OCI-LY3 (cell line): ENCODE results near the gene MATCAP1.

Source experiments
- CTCF ChIP-seq: fragments of 200-600, 300-600 bp; sonication (generic); IDR thresholded peaks from 2 replicates; pipeline ENCODE4 v1.5.1; 2014; ENCODE audit warnings: antibody characterized with exemption, low read length, low read depth
- EZH2phosphoT487 ChIP-seq: fragments of 200-600 bp; shearing (Covaris generic); IDR thresholded peaks from 2 replicates; pipeline ENCODE4 v1.6.1; 2018; ENCODE audit warnings: antibody characterized with exemption, mixed run types, low read depth

GRCh38 chr16:67146523-67147357 is 37.0 kb downstream of the MATCAP1 start:
- TF ChIP-seq CTCF (peak; percentile 6; the same call in 1 of the 2 replicates), EZH2phosphoT487 (no peak)
